T-helper 1 cell (primary cell): ENCODE results near the gene ATP9A.
"Not testable (repeated sequence)": the region's sequence is repeated elsewhere in the genome, so short reads cannot be mapped to it uniquely, and the experiment has no call there.

Source experiments
- DNase-seq, 5 donors: peaks; one replicate each; pipeline ENCODE4 v3.0.0-alpha.2; 2012 to 2020

ATP9A gene

DNA sequence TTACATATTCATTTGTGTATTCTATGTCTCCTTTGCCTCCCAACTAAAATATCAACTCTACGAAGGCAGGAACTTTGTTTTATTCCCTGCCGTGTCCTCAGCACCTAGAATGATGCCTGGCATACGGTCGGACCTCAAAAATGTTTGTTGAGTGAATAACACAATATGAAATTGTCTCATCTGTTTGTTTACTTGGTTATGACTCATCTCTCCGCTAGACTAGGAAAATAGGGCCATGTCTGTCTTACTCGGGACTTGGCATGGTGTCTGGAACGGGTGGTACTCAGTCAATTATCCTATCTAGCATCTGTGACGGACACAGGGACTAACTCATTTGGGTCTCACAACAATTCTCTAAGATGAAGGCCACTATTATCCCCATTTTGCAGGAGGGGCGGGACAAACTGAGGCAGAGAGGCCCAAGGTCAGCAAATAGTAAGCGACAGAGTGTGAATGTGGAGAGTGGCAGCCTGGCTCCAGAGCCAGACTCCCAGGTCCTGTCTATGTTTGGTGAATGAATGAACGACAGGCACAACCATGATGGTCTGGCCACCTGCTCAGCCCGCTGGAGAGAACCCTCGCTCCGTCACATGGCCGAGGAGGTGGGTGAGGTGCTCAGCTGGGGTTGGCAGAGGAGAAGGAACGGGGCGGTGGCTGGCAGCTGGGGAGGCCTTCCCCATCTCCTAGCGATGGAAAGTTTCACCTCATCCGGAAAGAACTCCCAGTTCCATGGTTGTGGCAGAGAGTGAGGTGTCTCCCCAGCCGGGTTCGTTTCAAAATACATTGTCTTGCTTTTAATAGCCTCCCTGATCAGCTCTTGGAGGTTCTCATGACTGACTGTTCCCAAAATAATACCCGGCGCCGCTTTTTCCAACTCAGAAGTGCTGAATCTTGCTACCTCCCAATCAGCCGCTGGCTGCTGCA lies 198.1 kb downstream of the ATP9A start:
- no peak for DNase-seq

DNA sequence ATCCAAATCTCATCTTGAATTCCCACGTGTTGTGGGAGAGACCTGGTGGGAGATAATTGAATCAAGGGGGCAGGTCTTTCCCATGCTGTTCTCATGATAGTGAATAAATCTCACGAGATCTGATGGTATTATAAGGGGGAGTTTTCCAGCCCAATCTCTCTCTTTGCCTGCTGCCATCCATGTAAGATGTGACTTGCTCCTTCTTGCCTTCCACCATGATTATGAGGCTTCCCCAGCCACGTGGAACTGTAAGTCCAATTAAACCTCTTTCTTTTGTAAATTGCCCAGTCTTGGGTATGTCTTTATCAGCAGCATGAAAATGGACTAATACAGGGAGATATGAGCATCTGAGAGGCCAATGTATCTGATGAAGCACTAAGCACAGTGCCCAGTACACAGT lies 199.7 kb downstream of the ATP9A start:
- DNase-seq: not testable (repeated sequence)

DNA sequence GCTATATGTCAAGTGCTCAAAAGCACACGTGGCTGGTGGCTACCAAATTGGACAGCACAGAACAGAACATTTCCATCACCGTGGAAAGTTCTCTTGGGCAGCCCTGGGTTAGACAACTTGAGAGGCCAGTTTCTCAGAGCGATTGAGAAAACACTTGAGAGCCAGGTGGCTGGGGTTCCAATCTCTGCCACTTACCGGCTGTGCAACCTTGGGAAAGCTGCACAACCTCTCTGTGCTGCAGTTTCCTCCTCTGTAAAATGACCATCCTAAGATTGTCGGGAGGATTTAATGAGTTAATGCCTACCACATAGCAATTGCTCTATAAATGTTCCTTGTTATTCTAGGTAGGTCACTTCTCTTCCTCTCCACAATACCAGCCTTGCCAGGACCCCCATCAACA lies 200.6 kb downstream of the ATP9A start:
- no peak for DNase-seq

GRCh38 chr20:51566594-51566993 lies 201.6 kb downstream of the ATP9A start:
- DNase-seq: no peak

GRCh38 chr20:51565298-51566144 lies 202.7 kb downstream of the ATP9A start:
- no peak for DNase-seq

GRCh38 chr20:51563486-51564332 lies 204.5 kb downstream of the ATP9A start:
- no peak for DNase-seq

DNA sequence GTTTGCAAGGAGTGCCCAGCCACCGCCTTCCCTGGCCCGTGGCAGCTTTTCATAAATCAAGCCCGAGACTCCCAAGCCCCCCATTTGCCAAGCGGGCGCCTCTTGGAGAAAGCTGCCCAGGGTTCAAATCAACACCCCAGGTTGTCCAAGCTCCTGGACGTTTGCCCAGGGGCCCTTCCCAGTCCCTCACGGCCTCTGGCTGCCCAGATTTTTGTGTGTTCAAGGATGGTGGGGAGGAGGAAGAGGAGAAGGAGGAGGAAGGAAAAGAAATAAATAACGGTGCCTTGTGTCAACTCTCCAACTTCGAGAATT lies 205.1 kb downstream of the ATP9A start:
- DNase-seq: no peak

- no peak for DNase-seq
These were observed 205.6 kb downstream of the ATP9A start for GRCh38 chr20:51562332-51563173.

DNA sequence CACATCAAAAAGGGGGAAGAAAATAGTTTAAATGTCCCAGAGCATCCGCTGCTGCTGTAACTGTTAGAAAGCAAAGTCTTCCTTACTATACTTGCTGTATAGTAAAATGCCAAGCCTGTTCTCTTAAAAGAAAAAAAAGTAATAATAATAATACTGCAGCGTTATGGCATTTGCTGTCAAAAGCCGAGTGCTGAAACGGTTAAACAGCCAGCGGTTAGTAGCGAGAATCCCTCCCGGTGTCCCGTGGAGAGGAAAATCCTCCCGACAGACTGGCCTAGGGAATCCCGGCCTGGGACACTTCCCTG lies 206.2 kb downstream of the ATP9A start:
- DNase-seq: no peak

GRCh38 chr20:51560550-51561307 lies 207.5 kb downstream of the ATP9A start:
- no peak for DNase-seq

DNA sequence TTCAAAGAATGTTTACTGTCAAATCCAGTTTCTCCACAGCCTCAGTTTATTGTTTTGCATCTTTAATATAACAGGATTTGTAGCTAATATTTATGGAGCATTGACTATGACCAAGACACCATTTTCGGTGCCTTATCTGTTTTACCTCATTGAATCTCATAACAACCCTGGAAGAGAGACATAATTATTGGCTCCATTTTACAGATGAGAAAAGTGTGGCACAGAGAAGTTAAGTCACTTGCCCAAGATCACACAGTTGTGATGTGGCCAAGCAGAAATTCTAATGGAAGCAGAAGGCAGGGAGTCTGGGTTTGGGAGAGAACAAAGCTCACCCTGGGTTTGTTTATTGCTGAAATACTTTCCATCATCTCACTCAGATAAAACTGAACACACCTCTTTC lies 208.1 kb downstream of the ATP9A start:
- DNase-seq: no peak

DNA sequence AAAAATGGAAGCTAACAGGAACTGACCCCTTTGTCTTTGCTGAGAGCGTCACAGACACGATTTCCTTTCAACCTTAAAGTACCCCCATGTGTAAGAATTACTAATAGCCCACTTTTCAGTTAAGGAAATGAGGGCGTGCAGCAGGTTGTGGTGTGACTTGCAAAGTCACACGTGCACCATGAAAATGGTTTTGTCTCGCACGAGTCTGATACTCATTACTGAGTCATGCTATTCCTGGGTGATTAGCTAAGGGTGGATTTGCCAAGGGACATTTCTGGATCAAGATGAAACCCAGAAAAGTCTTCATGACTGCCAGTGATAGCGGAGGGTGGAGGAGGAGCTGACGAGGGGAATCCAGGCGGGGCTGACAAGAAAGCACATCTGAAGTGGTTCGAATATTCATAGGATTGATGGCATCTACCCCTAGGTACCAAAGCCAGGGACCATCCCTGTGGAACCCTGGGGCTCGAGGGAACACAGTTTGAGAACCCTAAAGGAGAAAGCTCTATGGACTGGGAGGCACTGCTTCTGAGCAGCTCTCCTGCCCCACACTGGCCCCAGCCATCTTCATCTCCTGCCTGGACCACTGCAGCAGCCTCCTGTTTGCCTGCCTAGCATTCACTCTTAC lies 213.5 kb downstream of the ATP9A start:
- DNase-seq: no peak

- DNase-seq: no peak
These were observed 214.2 kb downstream of the ATP9A start for GRCh38 chr20:51553897-51554486.

DNA sequence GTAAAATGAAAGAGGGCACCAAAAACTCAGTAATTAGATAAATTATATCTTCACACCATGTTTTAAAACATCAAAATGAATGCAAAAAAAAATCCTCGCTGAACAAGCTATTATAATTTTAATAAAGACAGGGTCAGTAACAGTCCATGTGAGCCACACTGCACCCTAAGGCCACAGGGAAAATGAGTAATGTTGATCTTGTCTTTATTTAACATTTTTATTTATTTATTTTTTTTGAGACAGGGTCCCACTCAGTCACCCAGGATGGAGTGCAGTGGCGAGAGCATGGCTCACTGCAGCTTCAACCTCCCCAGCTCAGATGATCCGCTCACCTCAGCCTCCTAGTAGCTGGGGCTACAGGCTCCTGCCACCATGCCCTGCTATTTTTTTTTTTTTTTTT lies 217.0 kb downstream of the ATP9A start:
- no peak for DNase-seq

GRCh38 chr20:51549474-51549873 lies 218.7 kb downstream of the ATP9A start:
- DNase-seq: no peak

- no peak for DNase-seq
These were observed 220.2 kb downstream of the ATP9A start for GRCh38 chr20:51547951-51548350.
